Measurements from ENCODE around the gene EXOSC10. TPM values are rescaled to one million over a fixed set of nuclear protein-coding genes. Genes with fewer than 3 reads are reported as not detected.

EXOSC10 gene
- total and polyA plus RNA-seq, 4 donors = 62.0 to 115 (median 80.6) TPM

DNA sequence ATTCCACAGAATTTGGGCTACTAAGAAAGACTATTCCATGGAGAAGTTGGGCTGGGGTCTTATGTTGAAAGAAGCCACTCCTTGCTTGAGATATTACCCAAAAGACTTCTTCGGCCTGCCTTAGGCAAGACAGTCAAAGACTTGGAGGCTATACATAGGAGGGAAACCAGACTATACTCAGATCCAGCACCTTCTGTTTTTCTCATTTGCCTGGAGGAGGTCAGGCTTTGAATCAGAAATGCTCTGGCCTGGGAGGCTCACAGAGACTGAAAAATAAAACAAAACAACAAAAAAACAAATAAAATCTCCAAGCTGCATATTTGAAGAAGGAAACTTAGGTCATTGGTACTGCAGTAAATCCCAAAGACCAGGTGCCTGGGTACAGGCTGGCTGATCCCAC is 38.4 kb upstream of the EXOSC10 start:
- H3K4me1 ChIP-seq (ENCODE audit: control insufficient read depth, insufficient read depth, low read length) = peaks cover 5% of the 10 kb centered on the region
- 100% methylated on average over 1 of the region's 1 CpG for WGBS (ENCODE audit: insufficient coverage)
- no peaks in the 10 kb centered on the region for H3K27me3 ChIP-seq (ENCODE audit: control insufficient read depth, insufficient read depth, low read length)
- no peaks in the 10 kb centered on the region for H3K9me3 ChIP-seq (ENCODE audit: control insufficient read depth, insufficient read depth, low read length)
- no peak overlapping the region for H3K4me3 ChIP-seq (ENCODE audit: low read depth, low read length)
- no peak for DNase-seq (ENCODE audit: low read depth in 4 of 6, low spot score in 6 of 6)
- no peak overlapping the region for H3K27ac ChIP-seq (ENCODE audit: low read depth, low read length)
- peaks cover 32% of the 10 kb centered on the region for H3K36me3 ChIP-seq (ENCODE audit: control insufficient read depth, insufficient read depth, low read length)

DNA sequence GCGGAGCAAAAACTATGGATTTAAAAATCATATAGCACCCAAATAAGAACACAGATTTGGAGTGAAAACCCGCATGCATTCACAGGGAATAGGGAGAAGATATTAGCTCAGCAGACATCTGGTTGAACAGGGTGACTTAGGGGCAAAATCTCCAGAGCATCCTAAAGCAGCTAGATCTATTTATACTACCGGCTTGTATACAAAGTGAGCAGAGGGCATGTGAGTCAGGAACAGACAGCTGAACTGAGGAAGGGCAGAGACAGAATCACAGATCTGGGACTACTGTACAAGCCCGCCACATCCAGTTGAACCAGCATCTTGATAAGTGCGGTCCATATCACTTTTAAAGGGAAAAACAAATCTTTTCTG is 35.2 kb upstream of the EXOSC10 start:
- peaks cover 47% of the 10 kb centered on the region for H3K36me3 ChIP-seq (ENCODE audit: control insufficient read depth, insufficient read depth, low read length)

DNA sequence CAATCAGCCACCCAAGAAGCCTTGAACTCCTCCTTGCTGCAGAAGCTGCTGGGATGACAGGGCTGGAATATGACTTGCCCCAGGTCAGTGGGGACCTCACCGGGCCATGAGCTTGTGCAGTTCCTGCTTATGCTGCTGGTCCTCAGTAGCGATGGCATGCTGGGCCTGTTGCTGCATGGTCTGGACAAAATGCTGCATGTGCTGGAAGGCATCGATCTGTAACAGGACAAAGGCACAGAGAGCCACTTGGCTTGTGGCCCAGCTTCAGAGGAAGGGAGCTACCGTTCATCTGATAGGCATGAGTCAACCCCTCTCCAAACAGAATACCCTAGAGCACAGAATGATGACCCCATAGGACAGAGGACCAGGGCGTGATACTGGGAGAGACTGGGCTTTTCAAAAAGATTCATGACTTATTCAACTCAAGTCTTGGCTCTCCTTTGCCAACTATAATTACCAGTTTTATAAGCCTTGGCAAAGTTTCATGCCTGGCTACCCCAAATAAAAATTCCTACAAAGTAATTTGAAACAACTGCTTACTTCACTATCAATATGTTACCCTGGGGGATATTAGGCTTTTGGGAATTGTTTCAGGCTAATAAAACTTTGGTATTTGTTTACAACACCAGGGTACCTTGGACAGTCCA is 34.7 kb upstream of the EXOSC10 start:
- Histone ChIP-seq H3K27me3 (ENCODE audit: control insufficient read depth, insufficient read depth, low read length) (no peaks in the 10 kb centered on the region), H3K4me3 (ENCODE audit: low read depth, low read length) (no peak overlapping the region), H3K36me3 (ENCODE audit: control insufficient read depth, insufficient read depth, low read length) (peaks cover 48% of the 10 kb centered on the region), H3K9me3 (ENCODE audit: control insufficient read depth, insufficient read depth, low read length) (no peaks in the 10 kb centered on the region), H3K4me1 (ENCODE audit: control insufficient read depth, insufficient read depth, low read length) (peaks cover 8% of the 10 kb centered on the region), H3K27ac (ENCODE audit: low read depth, low read length) (peak overlapping the region; percentile 19)
- 20% methylated on average over 5 of the region's 5 CpGs for WGBS (ENCODE audit: insufficient coverage)
- peak in 2 of 6 donors; percentile 54 to 79 for DNase-seq (ENCODE audit: low read depth in 4 of 6, low spot score in 6 of 6)

More for the DNA sequence above, 35.2 kb upstream of the EXOSC10 start:
- Histone ChIP-seq H3K27ac (ENCODE audit: low read depth, low read length) (no peak overlapping the region), H3K4me1 (ENCODE audit: control insufficient read depth, insufficient read depth, low read length) (peaks cover 8% of the 10 kb centered on the region), H3K9me3 (ENCODE audit: control insufficient read depth, insufficient read depth, low read length) (no peaks in the 10 kb centered on the region), H3K27me3 (ENCODE audit: control insufficient read depth, insufficient read depth, low read length) (no peaks in the 10 kb centered on the region), H3K4me3 (ENCODE audit: low read depth, low read length) (no peak overlapping the region)
- DNase-seq (ENCODE audit: low read depth in 4 of 6, low spot score in 6 of 6) = peak in 1 of 6 donors; percentile 25
- no CpG with 5 or more reads among the region's 5 CpGs for WGBS (ENCODE audit: insufficient coverage)

- peaks cover 54% of the 10 kb centered on the region for H3K36me3 ChIP-seq (ENCODE audit: control insufficient read depth, insufficient read depth, low read length)
- no peak overlapping the region for H3K27ac ChIP-seq (ENCODE audit: low read depth, low read length)
- H3K4me3 ChIP-seq (ENCODE audit: low read depth, low read length) = no peak overlapping the region
- H3K4me1 ChIP-seq (ENCODE audit: control insufficient read depth, insufficient read depth, low read length) = peaks cover 8% of the 10 kb centered on the region
- H3K27me3 ChIP-seq (ENCODE audit: control insufficient read depth, insufficient read depth, low read length) = no peaks in the 10 kb centered on the region
- DNase-seq (ENCODE audit: low read depth in 4 of 6, low spot score in 6 of 6) = no peak
- whole genome bisulfite sequencing (ENCODE audit: insufficient coverage) = 93% methylated on average over 7 of the region's 8 CpGs
- H3K9me3 ChIP-seq (ENCODE audit: control insufficient read depth, insufficient read depth, low read length) = no peaks in the 10 kb centered on the region
These were observed 33.1 kb upstream of the EXOSC10 start for GRCh38 chr1:11132563-11133293.

GRCh38 chr1:11131816-11132215 is 32.1 kb upstream of the EXOSC10 start:
- no peak overlapping the region for H3K4me3 ChIP-seq (ENCODE audit: low read depth, low read length)
- no peaks in the 10 kb centered on the region for H3K9me3 ChIP-seq (ENCODE audit: control insufficient read depth, insufficient read depth, low read length)
- no peak for DNase-seq (ENCODE audit: low read depth in 4 of 6, low spot score in 6 of 6)
- no peaks in the 10 kb centered on the region for H3K27me3 ChIP-seq (ENCODE audit: control insufficient read depth, insufficient read depth, low read length)
- H3K27ac ChIP-seq (ENCODE audit: low read depth, low read length) = no peak overlapping the region
- H3K4me1 ChIP-seq (ENCODE audit: control insufficient read depth, insufficient read depth, low read length) = peaks cover 8% of the 10 kb centered on the region
- peaks cover 63% of the 10 kb centered on the region for H3K36me3 ChIP-seq (ENCODE audit: control insufficient read depth, insufficient read depth, low read length)
- 67% methylated on average over 1 of the region's 3 CpGs for WGBS (ENCODE audit: insufficient coverage)

GRCh38 chr1:11130406-11130805 is 30.7 kb upstream of the EXOSC10 start:
- peaks cover 8% of the 10 kb centered on the region for H3K4me1 ChIP-seq (ENCODE audit: control insufficient read depth, insufficient read depth, low read length)
- H3K4me3 ChIP-seq (ENCODE audit: low read depth, low read length) = no peak overlapping the region
- no peak for DNase-seq (ENCODE audit: low read depth in 4 of 6, low spot score in 6 of 6)
- H3K9me3 ChIP-seq (ENCODE audit: control insufficient read depth, insufficient read depth, low read length) = no peaks in the 10 kb centered on the region
- peaks cover 68% of the 10 kb centered on the region for H3K36me3 ChIP-seq (ENCODE audit: control insufficient read depth, insufficient read depth, low read length)
- no peak overlapping the region for H3K27ac ChIP-seq (ENCODE audit: low read depth, low read length)
- H3K27me3 ChIP-seq (ENCODE audit: control insufficient read depth, insufficient read depth, low read length) = no peaks in the 10 kb centered on the region
- 98% methylated on average over 16 of the region's 17 CpGs for WGBS (ENCODE audit: insufficient coverage)

GRCh38 chr1:11129649-11130390 is 30.2 kb upstream of the EXOSC10 start:
- Histone ChIP-seq H3K27me3 (ENCODE audit: control insufficient read depth, insufficient read depth, low read length) (no peaks in the 10 kb centered on the region), H3K4me1 (ENCODE audit: control insufficient read depth, insufficient read depth, low read length) (peaks cover 8% of the 10 kb centered on the region), H3K4me3 (ENCODE audit: low read depth, low read length) (no peak overlapping the region), H3K27ac (ENCODE audit: low read depth, low read length) (no peak overlapping the region), H3K36me3 (ENCODE audit: control insufficient read depth, insufficient read depth, low read length) (peaks cover 74% of the 10 kb centered on the region), H3K9me3 (ENCODE audit: control insufficient read depth, insufficient read depth, low read length) (no peaks in the 10 kb centered on the region)
- 89% methylated on average over 7 of the region's 15 CpGs for WGBS (ENCODE audit: insufficient coverage)
- DNase-seq (ENCODE audit: low read depth in 4 of 6, low spot score in 6 of 6) = no peak

DNA sequence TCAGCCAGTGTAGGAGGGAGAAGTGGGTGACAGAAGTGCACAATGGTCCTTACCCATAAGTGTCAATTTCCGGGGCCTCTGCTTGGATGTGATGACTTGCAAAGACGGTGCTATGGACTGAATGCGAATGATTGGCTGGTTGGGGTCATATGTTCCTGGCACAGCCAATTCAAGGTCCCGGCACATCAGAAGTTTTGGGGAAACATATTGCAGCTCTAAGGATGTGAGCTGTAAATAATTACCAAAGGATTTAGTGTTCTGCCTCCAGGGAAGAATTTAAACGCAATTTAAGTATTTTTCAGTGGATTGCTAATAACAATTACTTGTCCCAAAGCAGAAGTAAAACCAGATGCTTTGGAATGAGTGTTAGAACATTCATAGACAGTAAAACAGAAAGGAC is 26.9 kb upstream of the EXOSC10 start:
- Histone ChIP-seq H3K36me3 (ENCODE audit: control insufficient read depth, insufficient read depth, low read length) (peaks cover 91% of the 10 kb centered on the region), H3K27ac (ENCODE audit: low read depth, low read length) (no peak overlapping the region), H3K4me1 (ENCODE audit: control insufficient read depth, insufficient read depth, low read length) (no peaks in the 10 kb centered on the region), H3K27me3 (ENCODE audit: control insufficient read depth, insufficient read depth, low read length) (no peaks in the 10 kb centered on the region), H3K9me3 (ENCODE audit: control insufficient read depth, insufficient read depth, low read length) (no peaks in the 10 kb centered on the region), H3K4me3 (ENCODE audit: low read depth, low read length) (no peak overlapping the region)
- DNase-seq (ENCODE audit: low read depth in 4 of 6, low spot score in 6 of 6) = peak in 1 of 6 donors; percentile 68
- WGBS (ENCODE audit: insufficient coverage) = 81% methylated on average over 4 of the region's 5 CpGs

DNA sequence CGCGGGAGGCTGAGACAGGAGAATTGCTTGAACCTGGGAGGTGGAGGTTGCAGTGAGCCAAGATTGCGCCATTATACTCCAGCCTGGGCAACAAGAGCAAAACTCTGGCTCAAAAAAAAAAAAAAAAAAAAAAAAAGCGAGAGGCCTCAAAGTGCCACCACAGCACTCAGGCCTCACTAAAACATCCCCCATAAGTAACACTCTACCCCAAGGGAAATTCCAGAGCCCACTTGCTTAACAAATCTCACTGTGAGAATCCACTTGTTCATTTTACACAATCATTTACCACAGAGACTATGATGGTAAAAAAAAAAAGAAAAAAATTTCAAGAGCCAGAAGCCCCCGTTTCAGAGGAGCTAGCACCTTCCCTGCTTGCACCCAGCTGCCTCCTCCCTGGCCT is 26.3 kb upstream of the EXOSC10 start:
- H3K4me1 ChIP-seq (ENCODE audit: control insufficient read depth, insufficient read depth, low read length) = no peaks in the 10 kb centered on the region
- H3K36me3 ChIP-seq (ENCODE audit: control insufficient read depth, insufficient read depth, low read length) = peaks cover 88% of the 10 kb centered on the region
- H3K27me3 ChIP-seq (ENCODE audit: control insufficient read depth, insufficient read depth, low read length) = no peaks in the 10 kb centered on the region
- no peak overlapping the region for H3K27ac ChIP-seq (ENCODE audit: low read depth, low read length)
- H3K9me3 ChIP-seq (ENCODE audit: control insufficient read depth, insufficient read depth, low read length) = no peaks in the 10 kb centered on the region
- WGBS (ENCODE audit: insufficient coverage) = 94% methylated on average over 3 of the region's 5 CpGs
- H3K4me3 ChIP-seq (ENCODE audit: low read depth, low read length) = no peak overlapping the region
- no peak for DNase-seq (ENCODE audit: low read depth in 4 of 6, low spot score in 6 of 6)

Data from spinal cord (tissue), 10 donors.